ENCODE measurements around the gene COL24A1. TPM values are rescaled to one million over a fixed set of nuclear protein-coding genes. Genes with fewer than 3 reads are reported as not detected.

COL24A1 gene
- polyA plus RNA-seq, 1 donor (not counting 4 experiments of a cell fraction or from before 2014, with no cell fraction given): not detected

GRCh38 chr1:86195281-86195680 lies 38.7 kb upstream of the COL24A1 start:
- Histone ChIP-seq H3K27ac (ENCODE audit: control insufficient read depth, insufficient read depth, low read length) (no peak overlapping the region), H3K79me2 (ENCODE audit: control insufficient read depth, insufficient read depth, low read length) (no peaks in the 10 kb centered on the region), H2AFZ (ENCODE audit: control insufficient read depth, low read length) (no peak overlapping the region), H3K4me2 (ENCODE audit: control insufficient read depth, extremely low read depth, insufficient read depth, low read depth, low read length) (no peak overlapping the region), H4K20me1 (ENCODE audit: control insufficient read depth, extremely low read depth, insufficient read depth, low read length) (no peaks in the 10 kb centered on the region), H3K4me1 (ENCODE audit: control insufficient read depth, extremely low read depth, insufficient read depth, low read length) (no peaks in the 10 kb centered on the region), H3K9me1 (ENCODE audit: control insufficient read depth, extremely low read depth, insufficient read depth, low read length) (no peaks in the 10 kb centered on the region), H3K9ac (ENCODE audit: control insufficient read depth, extremely low read depth, insufficient read depth, low read length) (no peak overlapping the region), H3K4me3 (ENCODE audit: control insufficient read depth in 2 of 3, extremely low read depth in 1 of 3, insufficient read depth in 2 of 3, low read depth in 1 of 3, low read length in 3 of 3) (no peak overlapping the region), H3K36me3 (ENCODE audit: control insufficient read depth in 2 of 2, extremely low read depth in 1 of 2, insufficient read depth in 2 of 2, low read length in 2 of 2) (no peaks in the 10 kb centered on the region), H3K27me3 (ENCODE audit: control insufficient read depth, extremely low read depth, insufficient read depth, low read length) (no peaks in the 10 kb centered on the region), H3K9me3 (ENCODE audit: control insufficient read depth, low read depth, low read length) (no peaks in the 10 kb centered on the region)
- no peak for FAIRE-seq
- TF ChIP-seq CTCF (optimal IDR thresholded peaks at IDR 0.05 in 1 of 3, IDR thresholded peaks at IDR 0.05 in 1 of 3, conservative IDR thresholded peaks at IDR 0.05 in 1 of 3; ENCODE audit: extremely low read depth in 1 of 3, insufficient read depth in 2 of 3, low read length in 3 of 3) (no peak), EZH2 (IDR thresholded peaks at IDR 0.05; ENCODE audit: low read length) (no peak)
- no peak for DNase-seq (ENCODE audit: low read depth, low spot score)
- dilution Hi-C loops (cut with MboI; ENCODE audit: extremely low pct_ligation_motif_present, low sequenced_read_pairs): no loop called here

DNA sequence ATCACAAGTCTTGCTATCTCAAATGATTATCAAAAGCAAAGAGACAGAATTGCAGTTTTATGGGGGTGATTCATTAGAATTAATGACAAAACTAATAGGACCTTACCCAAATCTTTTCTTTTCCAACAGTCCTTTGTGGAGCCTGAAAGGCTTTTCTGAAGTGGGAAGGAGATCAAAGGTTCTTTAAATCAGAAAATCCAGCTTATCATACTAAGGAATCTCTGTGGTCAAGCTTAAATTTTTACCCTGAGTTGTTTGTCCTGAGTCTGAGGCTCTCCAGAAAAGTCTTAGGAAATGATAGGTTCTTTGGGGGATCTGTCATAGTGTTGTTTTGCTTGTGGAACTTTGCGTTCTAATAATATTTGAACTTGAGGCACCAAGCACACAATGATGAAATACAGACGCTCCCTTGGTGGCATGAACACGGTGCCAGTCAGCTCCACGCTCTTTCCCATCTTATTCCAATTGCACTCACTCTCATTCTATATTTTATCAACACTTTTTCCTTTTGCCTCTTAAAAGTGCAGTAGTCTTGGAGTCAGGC lies 38.0 kb upstream of the COL24A1 start:
- no peak for TF ChIP-seq CTCF (optimal IDR thresholded peaks at IDR 0.05 in 1 of 3, IDR thresholded peaks at IDR 0.05 in 1 of 3, conservative IDR thresholded peaks at IDR 0.05 in 1 of 3; ENCODE audit: extremely low read depth in 1 of 3, insufficient read depth in 2 of 3, low read length in 3 of 3)
- TF ChIP-seq EZH2 (IDR thresholded peaks at IDR 0.05; ENCODE audit: low read length): no peak
- Histone ChIP-seq H3K4me2 (ENCODE audit: control insufficient read depth, extremely low read depth, insufficient read depth, low read depth, low read length) (no peak overlapping the region), H4K20me1 (ENCODE audit: control insufficient read depth, extremely low read depth, insufficient read depth, low read length) (no peaks in the 10 kb centered on the region), H3K36me3 (ENCODE audit: control insufficient read depth in 2 of 2, extremely low read depth in 1 of 2, insufficient read depth in 2 of 2, low read length in 2 of 2) (no peaks in the 10 kb centered on the region), H3K9me1 (ENCODE audit: control insufficient read depth, extremely low read depth, insufficient read depth, low read length) (no peaks in the 10 kb centered on the region), H2AFZ (ENCODE audit: control insufficient read depth, low read length) (no peak overlapping the region), H3K4me1 (ENCODE audit: control insufficient read depth, extremely low read depth, insufficient read depth, low read length) (no peaks in the 10 kb centered on the region), H3K27me3 (ENCODE audit: control insufficient read depth, extremely low read depth, insufficient read depth, low read length) (no peaks in the 10 kb centered on the region), H3K27ac (ENCODE audit: control insufficient read depth, insufficient read depth, low read length) (no peak overlapping the region), H3K79me2 (ENCODE audit: control insufficient read depth, insufficient read depth, low read length) (no peaks in the 10 kb centered on the region), H3K4me3 (ENCODE audit: control insufficient read depth in 2 of 3, extremely low read depth in 1 of 3, insufficient read depth in 2 of 3, low read depth in 1 of 3, low read length in 3 of 3) (no peak overlapping the region), H3K9ac (ENCODE audit: control insufficient read depth, extremely low read depth, insufficient read depth, low read length) (no peak overlapping the region), H3K9me3 (ENCODE audit: control insufficient read depth, low read depth, low read length) (no peaks in the 10 kb centered on the region)
- FAIRE-seq (no peak), DNase-seq (ENCODE audit: low read depth, low spot score) (no peak)
- dilution Hi-C loops (cut with MboI; ENCODE audit: extremely low pct_ligation_motif_present, low sequenced_read_pairs): no loop called here

Measured in keratinocyte (primary cell).